TTC549 (cell line): ENCODE results near the gene IREB2.

Source experiments
- FAIRE-seq: peaks from 2 replicates; lab custom pipeline; 2012; peaks lifted over from hg19 to GRCh38; lab: Jason Lieb, UNC

Gene IREB2

GRCh38 chr15:78406016-78406585 is 31.9 kb upstream of the IREB2 start:
- no peak for FAIRE-seq

- no peak for FAIRE-seq
Measured at GRCh38 chr15:78407608-78408354, 30.2 kb upstream of the IREB2 start.

- no peak for FAIRE-seq
Measured at GRCh38 chr15:78408355-78408640, 29.7 kb upstream of the IREB2 start.

GRCh38 chr15:78408961-78409360 is 29.1 kb upstream of the IREB2 start:
- no peak for FAIRE-seq

GRCh38 chr15:78411061-78411460 is 27.0 kb upstream of the IREB2 start:
- no peak for FAIRE-seq

- FAIRE-seq: no peak
Measured at GRCh38 chr15:78414621-78415250, 23.3 kb upstream of the IREB2 start.

- FAIRE-seq: no peak
Measured at GRCh38 chr15:78415284-78415683, 22.7 kb upstream of the IREB2 start.

- no peak for FAIRE-seq
Measured at GRCh38 chr15:78417754-78418630, 20.0 kb upstream of the IREB2 start.

GRCh38 chr15:78418686-78419085 is 19.3 kb upstream of the IREB2 start:
- FAIRE-seq: no peak

GRCh38 chr15:78419367-78419766 is 18.6 kb upstream of the IREB2 start:
- no peak for FAIRE-seq

- FAIRE-seq: no peak
Measured at GRCh38 chr15:78420220-78420619, 17.8 kb upstream of the IREB2 start.

- FAIRE-seq: no peak
Measured at GRCh38 chr15:78420766-78421165, 17.2 kb upstream of the IREB2 start.

GRCh38 chr15:78421238-78421965 is 16.6 kb upstream of the IREB2 start:
- FAIRE-seq: no peak

- FAIRE-seq: no peak
Measured at GRCh38 chr15:78422571-78423340, 15.3 kb upstream of the IREB2 start.

GRCh38 chr15:78424673-78425072 is 13.3 kb upstream of the IREB2 start:
- FAIRE-seq: no peak

- no peak for FAIRE-seq
Measured at GRCh38 chr15:78425643-78426042, 12.4 kb upstream of the IREB2 start.

- no peak for FAIRE-seq
Measured at GRCh38 chr15:78426300-78426699, 11.7 kb upstream of the IREB2 start.

- FAIRE-seq: no peak
Measured at GRCh38 chr15:78427953-78428352, 10.1 kb upstream of the IREB2 start.

- no peak for FAIRE-seq
Measured at GRCh38 chr15:78429477-78429876, 8.5 kb upstream of the IREB2 start.

- FAIRE-seq: no peak
Measured at GRCh38 chr15:78431955-78432354, 6.1 kb upstream of the IREB2 start.

GRCh38 chr15:78432664-78433063 is 5.4 kb upstream of the IREB2 start:
- no peak for FAIRE-seq

GRCh38 chr15:78434134-78434533 is 3.9 kb upstream of the IREB2 start:
- no peak for FAIRE-seq
